ENCODE measurements around the gene PDE11A.
A peak's percentile ranks its signal among the peaks of the same experiment; 100 is the strongest.

PDE11A gene

DNA sequence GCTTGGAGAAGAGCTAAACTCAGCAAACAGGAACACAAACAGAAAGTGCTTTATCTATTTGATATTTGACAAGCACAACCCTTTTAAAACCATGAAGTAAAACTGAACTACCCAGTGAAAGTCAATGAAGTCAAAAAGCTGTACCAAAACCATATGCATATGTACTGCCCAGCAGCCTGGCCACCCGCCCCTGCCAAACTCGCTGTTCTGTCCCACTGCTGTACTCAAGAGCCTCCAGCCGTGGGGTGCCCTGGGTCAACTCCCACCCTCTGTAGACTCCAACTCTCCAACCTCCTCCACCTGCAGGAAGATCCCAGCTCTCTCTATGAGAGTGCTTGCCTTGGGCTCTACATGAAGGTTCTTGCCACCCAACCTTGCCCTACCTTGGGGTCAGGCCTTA is 411.8 kb downstream of the PDE11A start:
- DNase-seq = no peak

DNA sequence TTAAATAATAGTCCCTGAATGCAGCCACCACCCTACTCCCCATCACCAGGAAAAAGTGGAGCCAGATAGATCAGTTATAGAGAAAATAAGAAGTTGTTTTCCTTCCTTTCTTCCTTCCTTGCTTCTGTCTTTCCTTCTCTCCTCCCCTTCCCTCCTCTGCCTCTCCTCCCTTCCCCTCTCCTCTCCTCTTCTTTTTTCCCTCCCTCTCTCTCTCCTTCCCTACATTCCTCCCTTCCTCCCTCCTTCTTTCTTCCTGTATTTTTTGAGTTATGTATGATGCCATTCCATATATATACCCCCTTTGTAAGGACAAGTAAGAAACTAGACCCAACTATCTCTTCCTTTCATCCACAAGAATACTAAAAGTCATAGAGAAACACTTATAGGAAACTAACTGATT is 414.3 kb downstream of the PDE11A start:
- no peak for DNase-seq

DNA sequence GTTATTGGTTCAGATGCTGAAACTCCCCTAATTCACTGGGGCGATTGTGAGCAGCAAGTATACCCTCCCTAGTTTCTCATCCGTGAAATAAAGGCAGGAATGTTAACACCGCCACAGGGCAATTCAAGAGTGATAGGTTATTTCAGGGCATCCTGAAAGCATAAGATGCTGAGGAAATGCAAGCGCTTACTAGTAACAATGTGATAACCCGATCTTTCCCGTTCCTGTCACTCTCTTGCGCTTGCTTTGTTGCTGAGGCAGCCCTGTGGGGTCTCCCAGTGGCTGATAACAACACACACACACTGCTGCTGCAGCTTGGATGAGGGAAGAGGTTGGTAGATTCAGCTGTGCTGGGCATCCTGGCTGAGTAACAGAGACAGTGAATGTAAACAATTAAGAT is 420.7 kb downstream of the PDE11A start:
- no peak for DNase-seq

DNA sequence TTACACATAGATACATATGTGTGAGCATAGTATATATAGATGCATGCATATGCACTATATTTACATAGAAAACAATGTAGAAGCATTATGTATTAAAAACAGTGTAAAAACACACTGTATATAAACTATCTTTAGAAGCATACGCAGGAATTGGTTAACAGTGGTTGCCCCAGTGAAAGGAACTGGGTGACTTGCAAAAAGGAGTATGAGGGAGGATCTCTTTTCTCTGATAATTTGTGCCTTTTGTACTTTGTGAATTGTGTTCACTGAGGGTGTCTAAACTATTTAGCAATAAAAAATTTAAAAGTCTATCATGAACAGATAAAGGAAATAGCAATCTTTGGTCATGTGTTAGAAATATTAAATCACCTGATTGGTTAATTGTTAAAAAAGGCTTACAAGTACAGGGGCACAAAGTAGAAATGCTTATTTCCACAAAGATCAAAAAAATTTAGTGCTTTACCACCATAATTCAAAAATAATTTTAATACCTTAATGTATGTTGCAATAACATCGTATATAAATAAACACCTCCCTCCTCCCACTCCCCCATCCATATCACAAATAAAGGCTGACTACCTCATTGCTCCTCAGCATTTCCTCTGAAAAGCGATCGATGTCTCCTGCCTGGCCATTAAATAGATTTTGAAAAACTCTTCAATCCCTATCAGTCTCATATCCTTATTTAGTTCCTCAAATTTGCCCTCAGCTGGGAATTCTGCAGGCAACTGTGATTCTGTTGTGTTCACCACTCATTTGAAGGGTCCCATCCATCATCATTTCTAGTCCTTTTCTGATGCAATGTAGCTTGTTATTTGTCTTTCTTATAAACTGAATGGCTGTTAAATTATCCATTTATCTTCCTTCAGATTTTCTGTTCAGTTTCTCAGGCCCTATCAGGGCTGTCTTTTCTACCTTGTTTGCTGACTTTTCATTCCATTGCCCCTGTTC is 422.7 kb downstream of the PDE11A start:
- DNase-seq = no peak

DNA sequence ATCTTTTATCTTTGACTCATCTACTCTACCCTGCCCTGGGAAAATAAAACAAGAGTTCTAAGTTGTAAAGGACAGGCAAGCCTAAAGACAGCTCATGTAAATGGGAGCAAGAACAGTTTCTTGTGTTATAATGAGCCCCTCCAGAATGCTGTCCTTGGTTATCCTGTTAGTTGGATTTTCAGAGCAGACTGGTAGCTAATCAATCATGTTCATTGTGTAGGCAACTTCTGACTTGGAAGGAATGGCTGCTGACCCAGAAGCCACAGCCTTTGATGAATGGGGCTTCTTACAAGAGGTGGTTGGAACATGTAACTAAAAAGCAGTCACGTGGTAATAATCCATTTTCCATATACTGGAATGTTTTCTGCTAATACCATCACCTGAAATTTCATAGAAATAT is 425.8 kb downstream of the PDE11A start:
- no peak for DNase-seq

DNA sequence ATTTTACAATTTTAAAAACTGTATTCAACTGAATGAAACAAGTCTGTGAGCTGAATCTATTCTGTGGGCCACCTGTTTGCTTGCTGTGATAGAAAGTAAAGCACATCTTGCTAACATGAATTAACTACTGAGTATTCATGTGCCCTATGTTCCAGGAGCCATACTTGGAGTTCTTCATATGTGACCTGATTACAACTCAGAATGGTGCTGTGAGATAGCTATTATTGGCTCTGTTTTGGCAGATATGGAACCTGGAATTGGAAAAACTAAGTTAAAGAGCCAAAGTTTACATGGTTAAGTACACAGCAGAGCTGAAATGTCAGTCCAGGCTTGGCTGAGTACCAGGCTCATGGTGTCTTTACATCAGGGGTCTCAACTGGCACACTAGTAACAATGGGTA is 426.3 kb downstream of the PDE11A start:
- DNase-seq = no peak

DNA sequence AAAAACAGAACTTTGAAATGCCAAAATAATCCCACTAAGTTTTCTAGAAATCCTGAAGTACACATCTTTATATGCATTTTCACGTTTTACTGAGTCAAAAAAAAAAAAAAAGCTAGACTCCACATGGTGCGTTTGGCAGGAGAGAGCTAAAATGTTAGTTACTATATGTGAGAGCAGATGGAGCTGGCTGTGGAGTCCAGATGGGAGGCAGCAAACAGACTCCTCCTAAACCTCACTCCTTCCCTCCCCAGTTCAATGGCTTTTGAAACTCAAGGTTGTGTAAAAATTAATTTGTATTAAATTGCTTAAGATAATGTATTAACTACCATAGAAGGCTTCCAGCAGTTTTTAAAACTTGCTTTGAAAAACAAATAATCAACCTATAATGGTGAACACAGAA is 431.2 kb downstream of the PDE11A start:
- DNase-seq = no peak

DNA sequence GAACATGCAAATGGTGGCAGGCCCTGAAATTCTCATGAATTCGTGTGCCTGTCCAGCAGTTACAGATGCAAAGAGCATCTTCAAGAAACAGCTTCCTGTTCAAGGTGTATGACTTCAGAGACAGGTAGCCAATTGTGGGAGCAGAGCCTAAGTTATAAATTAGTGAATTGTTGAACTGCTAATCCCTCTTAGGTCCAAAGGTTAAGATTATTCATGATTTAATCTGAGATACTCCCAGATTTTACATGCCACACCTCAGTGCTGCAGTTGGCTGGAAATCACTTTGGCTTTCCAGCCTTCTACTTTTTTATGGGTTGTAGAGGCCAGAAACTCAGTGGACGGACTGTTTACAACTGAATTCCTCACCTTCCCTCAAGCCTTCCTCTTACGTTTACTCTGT is 432.2 kb downstream of the PDE11A start:
- no peak for DNase-seq

DNA sequence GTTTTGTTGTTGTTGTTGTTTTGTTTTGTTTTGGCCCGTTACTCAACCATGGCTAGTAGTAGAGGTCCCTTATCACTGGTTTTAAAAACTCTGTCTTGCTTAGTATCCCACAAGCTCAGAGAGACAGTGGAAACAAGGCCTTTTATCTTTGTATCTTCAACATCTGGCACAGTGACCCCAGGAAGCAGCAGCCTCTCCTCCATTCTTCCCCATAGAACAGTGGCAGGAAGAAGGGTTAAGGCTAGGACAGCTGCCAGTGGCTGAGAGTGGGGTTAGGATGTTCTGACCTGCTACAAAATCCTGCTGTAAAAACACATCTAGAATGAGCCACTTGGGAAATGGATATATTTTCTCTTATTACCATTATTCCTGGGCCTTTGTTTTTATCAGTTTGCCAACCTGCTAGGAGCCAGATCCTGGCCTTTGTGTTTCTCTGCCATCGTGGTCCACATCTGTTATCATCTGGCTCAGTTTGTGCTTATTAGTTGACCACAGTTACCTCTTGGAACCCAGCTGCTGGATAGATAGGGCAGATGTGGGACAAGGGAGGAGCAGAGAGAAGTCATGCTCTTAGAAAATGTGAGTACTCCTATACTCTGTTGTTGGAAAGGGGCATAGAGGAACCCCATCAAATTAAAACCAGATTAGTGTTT is 433.2 kb downstream of the PDE11A start:
- DNase-seq = no peak

DNA sequence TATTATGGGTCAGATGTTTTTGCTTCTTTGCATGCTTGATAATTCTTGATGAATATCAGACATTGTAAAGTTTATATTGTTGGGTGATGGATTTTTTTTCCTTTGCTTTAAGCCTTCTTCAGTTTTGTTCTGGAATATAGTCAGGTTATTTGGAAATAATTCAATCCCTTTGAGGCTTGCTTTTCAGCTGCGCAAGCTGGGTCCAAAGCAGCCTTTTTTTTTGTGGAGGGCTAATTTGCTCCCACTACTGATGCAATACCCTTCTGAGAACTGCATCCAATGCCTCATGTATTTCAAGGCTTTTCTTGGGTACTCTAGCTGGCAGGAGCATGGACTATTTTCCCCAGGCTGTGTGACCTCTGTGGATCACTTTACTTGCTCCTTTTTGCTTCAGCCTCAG is 434.1 kb downstream of the PDE11A start:
- DNase-seq = no peak

DNA sequence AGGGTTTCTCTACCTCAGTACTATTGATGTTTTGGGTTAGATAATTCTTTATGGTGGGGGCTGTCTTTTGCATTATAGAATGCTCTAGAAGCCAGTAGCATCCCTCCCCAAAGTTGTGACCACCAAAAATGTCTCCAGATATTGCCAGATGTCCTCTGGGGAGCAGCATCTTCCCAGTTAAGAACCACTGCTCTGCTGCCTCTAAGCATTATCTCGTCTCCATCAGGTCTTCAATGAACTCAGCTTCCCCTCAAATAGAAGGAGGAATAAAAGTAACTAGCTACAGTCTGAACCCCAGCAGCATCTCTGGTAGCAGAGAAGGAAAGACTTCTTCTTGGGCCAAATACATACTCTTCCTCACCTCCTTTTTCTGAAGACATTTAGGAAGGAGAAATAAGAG is 435.9 kb downstream of the PDE11A start:
- DNase-seq = no peak

DNA sequence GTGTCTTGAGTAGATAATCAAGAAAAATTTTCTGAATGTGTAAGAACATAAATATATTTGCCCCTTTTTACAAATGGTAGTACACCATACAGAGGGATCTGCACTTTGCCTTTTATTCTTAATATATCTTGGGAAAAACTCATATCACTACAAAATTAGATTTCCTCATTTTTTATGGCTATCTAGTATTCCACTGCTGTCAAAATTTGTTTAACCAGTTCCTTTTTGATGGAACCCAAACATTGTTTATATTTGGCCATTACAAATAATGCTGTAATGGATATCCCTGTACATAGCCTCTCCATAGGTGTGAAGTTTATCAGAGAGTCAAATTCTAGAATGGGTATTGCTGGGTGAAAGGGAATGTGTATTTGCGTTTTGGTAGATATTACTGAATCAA is 436.9 kb downstream of the PDE11A start:
- no peak for DNase-seq

DNA sequence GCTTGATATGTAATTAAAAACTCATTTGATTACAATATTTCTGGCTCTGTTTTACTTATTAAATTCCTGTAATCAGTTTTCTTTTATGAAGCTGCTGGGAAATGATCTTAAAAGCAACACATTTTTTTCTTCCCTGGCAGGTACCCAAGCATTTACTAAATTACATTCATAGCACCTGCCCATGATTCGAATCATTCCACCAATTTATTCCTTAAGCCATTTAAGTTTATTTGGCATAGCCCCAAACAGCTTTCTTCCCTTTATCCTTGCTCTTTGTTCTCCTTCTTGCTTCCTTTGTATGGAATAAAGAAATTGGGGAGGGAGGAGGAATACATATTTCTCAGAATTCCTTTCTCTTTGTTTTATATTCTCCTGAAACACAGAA is 438.7 kb downstream of the PDE11A start:
- no peak for DNase-seq

DNA sequence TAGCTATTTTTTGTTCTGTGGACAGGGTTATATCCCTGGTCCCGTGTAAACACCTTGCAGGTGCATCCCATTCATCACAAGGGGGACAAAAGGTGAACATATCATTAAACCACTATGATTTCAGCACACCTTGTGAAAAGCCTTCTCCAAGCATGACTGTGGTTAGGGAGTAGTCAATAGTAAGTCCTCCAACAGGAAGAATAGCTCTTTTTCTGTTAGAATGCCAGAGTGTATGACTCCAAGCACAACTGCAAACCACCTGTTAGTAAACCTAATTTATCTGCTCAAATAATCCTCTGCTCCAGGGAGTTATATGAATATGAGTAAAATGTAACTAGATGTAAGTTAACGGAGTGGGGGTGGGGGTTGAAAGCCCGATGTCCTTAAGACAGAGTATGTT is 439.5 kb downstream of the PDE11A start:
- DNase-seq = no peak

DNA sequence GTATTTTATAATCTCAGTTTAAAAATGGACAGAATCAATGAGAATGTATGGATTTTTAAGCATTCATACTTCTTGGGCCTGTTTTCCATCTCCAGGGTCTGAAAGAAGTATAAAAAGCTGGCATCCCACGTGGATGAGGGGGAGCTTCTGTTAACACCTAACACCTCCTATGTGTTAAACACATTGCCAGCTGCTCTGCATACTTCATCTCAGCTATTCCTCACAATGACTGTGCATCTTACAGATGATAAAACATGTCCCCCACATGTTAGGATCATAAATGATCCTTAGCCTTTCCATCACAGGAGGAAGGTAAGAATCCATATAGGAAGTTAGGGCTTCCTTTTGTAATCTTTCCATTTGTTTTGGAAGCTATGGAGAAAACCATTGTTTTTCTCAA is 440.9 kb downstream of the PDE11A start:
- no peak for DNase-seq

DNA sequence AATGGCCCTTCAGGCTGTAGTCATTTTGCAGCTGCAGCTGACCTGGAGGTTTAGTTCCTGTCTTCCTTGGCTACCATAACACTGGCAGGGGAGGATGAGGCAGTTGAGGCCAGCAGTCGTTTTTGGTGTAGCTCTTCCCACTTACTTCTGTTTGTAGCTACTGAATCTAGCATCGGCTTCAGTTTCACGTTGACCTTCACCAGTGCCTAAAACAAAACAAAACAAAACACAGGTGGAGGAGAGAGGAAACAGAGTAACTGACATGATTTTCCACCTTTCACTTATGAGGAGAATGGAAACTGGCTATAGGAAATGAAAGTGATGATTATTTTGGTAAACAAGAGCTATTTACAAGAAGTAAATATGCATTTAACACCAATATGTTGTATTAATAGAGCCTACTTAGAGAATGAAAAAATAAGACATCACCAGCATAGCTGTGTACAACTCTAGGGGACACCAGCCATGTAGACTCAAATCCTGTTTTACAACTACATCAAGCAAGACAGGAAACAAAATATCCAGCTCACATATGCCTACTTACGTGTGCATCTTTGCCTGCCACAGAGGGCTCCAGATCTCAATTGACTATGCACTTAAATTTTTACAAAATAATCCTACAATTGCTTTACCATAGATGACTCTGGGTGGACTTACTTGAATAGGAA is 443.1 kb downstream of the PDE11A start:
- no peak for DNase-seq

DNA sequence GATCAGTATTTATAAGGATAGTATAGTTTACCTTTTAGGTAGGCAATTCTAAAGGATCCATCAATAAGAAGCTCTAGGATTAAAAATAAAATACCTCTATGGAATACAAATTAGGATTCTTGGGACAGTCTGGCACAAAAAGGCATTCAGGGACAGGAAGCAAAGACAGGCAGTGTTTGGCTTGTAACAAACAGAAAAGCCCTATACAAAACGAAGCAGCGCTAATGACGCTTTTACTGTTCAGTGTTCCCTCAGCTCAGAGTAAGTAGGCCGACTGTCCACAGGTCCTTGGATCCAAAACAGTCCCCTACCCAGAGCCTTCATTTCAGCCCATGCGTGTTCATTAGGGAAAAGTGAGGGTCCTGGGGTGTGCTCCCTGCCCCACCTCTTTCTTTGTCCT is 443.7 kb downstream of the PDE11A start:
- no peak for DNase-seq

DNA sequence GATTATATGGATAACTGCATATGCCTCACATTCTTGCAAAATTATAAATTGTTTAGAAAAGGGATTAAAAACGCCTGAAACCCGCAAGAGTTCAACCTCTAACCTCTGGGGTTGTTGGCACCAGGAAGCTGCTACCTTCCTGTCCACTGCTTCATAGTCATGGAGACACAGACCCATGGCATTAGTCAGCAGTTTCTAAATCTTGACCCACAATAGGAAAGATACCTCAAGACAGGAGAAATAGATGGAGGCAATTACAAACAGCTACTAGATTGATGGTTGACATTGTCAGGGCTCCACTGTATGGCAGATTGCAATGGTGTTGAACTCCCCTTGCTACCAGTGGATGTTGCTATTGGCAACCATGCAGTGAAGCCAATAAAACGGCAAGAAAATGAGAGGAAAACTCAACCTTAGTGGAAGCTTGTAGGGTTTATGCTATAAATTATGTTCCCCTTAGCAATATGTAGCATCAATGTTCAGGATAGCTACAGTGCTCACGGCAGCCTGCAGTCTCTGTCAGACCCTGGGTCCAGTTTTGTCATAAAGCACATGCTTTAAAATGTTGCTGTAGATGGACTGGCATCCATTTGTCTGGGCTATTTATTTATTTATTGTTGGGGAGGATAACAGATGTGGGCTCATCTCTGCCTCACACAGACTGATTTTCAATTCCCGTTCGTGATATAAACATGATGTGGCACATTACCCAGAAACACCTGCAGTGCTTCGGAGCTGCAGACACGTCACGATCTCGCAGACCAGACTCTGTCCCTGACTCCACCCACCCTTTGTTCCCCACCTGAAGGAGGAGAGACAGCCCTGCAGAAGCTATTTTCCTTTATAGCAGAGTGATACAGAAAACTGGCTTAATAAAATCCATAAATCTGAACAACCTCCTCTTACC is 446.6 kb downstream of the PDE11A start:
- no peak for DNase-seq

DNA sequence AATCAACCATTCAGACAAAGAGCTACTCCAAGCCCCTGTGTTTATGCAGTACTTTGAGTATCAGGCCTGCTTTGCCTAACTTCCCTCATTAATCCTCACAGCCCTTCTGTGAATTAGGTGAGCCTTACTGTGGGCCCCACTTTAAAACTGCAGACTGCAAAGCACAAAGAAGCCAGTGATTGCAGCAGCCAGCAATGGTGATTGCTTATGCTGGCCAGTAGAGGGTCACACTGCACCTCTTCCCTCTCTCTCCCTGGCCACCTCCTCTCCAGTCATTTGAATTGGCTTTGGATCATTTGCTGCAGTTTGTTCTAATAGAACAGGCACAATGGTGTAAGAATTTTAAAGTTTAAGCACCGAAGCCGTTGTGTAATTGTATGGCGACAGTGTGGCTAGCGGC is 450.1 kb downstream of the PDE11A start:
- DNase-seq = no peak

DNA sequence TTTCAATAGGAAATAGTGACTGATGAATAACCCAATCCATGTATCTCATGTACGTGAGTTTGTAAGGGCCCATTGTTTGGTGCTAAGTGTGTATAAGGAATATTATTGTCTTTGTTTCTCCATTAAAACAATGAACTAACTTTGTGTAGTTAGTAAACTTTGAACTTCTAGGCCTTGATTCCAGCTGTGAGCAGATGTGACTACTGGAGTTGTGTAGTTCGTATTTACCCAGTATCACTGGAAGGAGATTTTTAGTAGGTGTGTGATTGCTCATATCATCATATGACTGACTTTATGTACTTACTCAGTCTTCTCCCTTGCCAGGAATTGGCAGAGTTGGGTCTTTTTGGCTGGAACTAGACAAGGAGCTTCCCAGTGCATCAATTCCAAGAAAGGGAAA is 452.6 kb downstream of the PDE11A start:
- no peak for DNase-seq

DNA sequence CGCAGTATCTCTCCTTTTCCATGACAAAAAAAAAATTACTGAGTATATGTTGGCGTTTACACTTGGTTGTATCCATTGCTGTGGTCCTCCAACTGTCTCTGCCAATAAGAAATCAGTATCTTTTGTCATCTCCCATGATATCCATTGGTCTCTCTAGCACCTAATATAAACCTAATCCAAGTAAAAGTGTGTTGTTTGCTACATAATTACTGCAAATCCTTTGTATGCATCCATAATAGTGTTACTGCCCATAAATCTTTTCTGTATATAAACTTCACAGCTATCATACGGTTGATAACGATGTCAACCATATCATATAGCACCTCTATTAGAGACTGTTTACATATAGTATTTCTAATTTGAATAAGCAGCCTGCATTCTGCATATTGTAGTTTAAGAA is 453.1 kb downstream of the PDE11A start:
- DNase-seq = no peak

DNA sequence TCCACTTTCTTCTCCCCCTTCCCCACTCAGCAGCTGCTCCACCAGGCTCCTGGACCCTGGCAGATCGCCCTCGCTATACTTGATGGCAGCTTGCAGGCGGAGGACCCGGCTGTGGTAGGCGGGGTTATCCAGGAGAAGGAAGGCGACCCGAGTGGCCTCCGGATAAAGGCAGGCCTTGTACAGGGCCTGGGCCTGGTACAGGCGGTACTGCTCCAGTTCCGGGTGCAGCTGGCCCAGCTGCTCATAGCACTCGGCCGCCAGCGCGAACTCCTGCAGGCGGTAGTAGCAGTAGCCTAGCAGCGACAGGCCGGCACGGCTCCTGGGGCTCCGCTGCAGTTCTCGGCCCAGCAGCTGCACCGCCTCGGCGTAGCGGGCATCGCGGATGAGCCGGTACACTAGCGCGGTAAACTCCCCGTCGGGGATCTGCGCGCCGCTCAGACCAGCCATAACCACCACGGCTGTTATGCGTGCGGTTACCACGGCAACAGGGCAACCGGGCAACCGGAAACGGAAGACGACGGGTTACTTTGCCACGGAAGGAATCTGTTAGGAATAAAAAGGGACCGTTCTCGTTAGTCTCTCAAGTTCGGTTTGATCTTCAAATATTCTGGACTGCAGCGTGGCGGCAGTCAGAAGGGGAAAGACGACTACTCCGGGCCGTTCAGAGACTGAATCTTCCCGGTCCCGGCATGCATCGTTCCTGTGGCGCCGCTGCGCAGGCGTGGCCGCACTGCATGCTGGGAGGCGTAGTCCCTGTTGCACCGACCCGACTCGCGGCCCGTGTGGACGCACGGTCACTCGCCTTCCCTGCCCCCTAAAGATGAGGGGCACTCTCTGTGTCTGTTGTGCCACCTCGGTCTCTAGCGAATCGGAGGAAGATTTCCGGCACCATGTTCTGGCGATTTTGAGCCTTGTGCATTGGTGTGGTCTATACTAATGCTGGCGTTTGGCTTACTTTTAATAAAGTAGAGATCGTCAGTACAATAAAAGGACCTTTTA is 454.0 kb downstream of the PDE11A start:
- DNase-seq = peak; percentile 87 to 98 (median 90)
